Testis (tissue), 2 donors: ENCODE results near the gene INPP5K.

ENCODE experiments used
- POLR2A ChIP-seq: fragments of 450-650 bp; IDR thresholded peaks from one replicate; pipeline ENCODE4 v1.6.1; 2017; ENCODE audit warnings: antibody characterized with exemption, mild to moderate bottlenecking, moderate library complexity
- TF ChIP-seq, protein P1 (sequence below), 3 experiments: fragments of 450-650 bp in 2 of 3; fragments of 200-600 bp in 1 of 3; sonication (generic) in 1 of 3; IDR thresholded peaks; one replicate each; pipeline ENCODE4 v1.5.1; 2016 to 2019; ENCODE audit warnings: antibody characterized with exemption in 3 of 3, mild to moderate bottlenecking in 2 of 3, moderate library complexity in 1 of 3

DNA sequence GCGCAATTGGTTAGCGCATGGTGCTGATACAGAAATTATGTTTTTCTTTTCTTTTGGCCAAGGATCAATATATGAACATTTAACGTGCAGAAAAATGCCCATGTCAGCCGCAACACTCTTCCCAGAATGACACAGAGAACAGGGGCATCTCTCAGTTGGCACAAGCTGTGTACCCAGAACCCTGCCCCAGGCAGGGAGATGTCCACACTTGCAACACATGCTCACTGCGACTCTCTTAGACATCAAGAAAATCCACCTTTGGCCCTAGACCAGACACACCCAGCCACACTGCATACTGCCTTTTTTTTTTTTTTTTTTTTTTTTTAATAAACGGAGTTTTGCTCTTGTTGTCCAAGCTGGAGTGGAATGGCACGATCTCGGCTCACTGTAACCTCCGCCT lies 29.2 kb upstream of the INPP5K start:
- TF ChIP-seq POLR2A = no peak
- TF ChIP-seq, protein P1, sequence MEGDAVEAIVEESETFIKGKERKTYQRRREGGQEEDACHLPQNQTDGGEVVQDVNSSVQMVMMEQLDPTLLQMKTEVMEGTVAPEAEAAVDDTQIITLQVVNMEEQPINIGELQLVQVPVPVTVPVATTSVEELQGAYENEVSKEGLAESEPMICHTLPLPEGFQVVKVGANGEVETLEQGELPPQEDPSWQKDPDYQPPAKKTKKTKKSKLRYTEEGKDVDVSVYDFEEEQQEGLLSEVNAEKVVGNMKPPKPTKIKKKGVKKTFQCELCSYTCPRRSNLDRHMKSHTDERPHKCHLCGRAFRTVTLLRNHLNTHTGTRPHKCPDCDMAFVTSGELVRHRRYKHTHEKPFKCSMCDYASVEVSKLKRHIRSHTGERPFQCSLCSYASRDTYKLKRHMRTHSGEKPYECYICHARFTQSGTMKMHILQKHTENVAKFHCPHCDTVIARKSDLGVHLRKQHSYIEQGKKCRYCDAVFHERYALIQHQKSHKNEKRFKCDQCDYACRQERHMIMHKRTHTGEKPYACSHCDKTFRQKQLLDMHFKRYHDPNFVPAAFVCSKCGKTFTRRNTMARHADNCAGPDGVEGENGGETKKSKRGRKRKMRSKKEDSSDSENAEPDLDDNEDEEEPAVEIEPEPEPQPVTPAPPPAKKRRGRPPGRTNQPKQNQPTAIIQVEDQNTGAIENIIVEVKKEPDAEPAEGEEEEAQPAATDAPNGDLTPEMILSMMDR (IDR thresholded peaks at IDR 0.05) = no peak
